Brain pericyte (primary cell): ENCODE data around the gene SEC14L6.

ENCODE experiments used
- DNase-seq: peaks from one replicate; pipeline ENCODE4 v3.0.0-alpha.2; 2012; ENCODE audit warnings: low read depth, low spot score

The SEC14L6 gene

DNA sequence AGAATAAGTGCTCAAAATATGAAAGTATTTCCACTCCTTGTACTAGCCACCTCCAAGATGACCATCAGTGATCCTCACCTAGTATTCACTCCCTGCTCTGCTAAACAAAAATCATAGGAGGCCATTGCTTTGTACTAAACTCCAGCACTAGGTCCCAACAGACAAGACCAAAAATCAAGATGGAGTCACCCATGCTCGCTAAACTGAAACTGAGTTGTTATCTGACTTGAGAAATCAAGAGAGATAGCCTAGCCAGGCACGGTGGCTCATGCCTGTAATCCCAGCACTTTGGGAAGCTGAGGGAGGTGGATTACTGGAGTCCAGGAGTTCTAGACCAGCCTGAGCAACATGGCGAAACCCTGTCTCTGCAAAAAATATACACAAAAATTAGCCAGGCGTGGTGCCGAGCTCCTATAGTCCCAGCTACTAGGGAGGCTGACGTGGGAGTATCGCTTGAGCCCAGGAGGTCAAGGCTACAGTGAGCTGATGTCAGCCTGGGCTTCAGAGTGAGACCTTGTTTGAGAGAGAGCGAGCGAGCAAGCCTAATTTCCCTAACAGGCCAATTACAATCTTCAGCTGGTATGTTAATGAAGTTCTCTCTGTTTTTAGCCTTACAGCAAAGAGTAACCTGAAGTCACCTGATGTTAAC is 9.3 kb downstream of the SEC14L6 start:
- DNase-seq: no peak

DNA sequence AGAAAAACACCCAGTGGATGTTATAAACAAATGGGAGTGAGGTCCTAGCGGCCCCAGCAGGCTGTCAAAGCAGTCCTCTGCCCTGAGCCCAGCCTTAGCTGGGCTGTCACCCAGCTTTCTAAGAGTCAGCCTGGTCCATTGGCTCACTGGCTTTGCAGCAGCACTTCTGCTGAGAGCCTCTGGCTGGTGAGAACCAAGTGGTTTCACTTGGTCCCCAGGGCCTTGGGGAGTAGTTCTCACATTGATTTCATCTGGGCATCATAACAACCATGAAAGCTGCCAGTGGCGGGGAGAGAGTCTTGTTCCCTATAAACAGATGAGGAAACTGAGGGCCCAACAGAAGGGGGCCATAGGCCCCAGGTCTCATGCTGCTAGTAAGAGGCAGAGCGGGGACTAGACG is 11.4 kb downstream of the SEC14L6 start:
- DNase-seq: no peak

DNA sequence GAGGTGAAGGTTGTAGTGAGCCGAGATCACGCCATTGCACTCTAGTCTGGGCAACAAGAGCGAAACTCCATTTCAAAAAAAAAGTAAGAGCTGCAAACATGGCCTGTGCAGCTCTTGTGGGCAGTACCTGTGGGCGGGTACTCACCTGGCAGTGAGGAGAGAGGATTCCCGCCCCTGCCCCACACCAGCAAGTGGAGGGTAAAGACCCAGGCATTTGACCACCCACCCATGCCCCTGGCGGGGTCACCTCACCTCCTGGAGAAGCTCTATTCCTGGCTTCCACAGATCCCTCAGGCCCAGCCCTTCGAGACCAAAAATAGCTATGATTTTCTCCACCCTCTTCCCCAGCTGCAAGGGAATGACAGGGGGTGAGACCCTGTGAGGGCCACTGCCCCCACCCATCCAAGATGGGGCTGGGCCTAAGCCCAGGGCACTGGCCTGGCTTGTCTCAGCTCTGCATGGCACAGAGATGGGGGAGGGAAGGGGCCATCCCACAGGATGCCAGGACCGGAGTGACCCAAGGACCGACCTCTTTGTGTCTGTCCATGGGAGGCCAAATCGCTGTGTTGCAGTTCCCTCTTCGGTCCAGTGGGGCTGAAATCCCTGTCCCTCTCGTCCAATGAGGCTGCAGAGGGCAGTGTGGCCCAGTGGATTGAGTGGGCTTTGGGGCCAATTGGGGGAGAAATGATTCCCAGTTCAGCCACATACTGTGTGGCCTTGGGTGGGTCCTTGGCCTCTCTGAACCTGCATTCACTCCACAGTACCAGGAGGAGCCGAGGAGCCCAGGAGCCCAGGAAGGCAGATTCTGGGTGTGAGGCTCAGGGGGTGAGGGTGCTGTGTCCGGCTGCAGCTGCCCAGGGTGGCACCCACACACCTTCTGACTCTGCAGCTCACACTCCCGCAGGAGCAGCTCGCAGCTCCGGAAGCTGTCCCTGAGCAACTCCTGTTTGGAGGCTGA is 14.6 kb downstream of the SEC14L6 start:
- DNase-seq: no peak

DNA sequence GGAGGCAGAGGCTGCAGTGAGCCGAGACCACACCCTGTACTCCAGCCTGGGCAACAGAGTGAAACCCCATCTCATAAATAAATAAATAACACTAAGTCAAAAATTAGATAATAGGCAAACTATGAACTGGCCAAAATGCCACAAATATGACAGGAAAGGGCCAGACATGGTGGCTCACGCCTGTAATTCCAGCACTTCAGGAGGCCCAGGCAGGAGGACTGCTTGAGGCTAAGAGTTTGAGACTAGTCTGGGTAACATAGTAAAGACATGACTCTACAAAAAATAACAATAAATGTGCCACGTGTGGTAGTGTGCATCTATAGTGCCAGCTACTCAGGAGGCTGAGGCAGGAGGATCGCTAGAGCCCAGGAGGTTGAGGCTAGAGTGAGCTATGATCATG is 19.9 kb downstream of the SEC14L6 start:
- DNase-seq: no peak

DNA sequence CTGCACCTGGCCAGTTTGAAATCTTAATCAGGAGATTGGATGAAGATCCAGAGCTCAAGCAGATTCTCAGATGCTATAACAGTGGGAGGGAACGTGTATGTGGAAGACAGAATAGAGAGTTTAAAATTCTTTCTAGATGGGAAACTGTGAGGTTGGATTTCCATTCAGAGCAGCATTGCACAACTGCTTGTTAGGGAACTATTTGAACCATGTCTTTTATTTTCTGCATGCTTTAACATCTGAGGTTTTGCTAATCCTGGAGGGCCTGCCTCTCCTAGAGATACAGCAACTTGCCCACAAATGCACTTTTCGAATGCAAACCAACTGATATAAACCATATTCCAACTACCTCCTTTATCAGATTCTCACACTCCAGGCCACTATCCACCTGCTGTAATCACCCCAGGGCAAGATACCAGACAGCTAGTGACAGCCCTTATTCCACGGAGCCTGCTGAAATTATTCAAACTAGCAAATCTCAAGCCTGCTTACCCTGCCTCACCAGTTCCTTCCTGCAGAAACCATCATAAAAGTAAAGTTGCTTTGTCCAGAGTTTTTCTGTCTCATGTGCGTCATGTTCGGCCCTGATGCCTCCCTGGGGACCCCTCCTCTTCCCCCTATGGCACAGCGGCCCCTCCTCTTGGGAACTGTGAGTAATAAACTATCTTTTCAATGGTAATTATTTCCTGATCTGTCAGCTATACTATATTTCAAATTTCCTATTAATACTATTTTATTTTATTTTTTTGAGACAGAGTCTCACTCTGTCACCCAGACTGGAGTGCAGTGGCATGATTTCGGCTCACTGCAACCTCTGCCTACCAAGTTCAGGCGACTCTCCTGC is 22.7 kb downstream of the SEC14L6 start:
- DNase-seq: no peak

DNA sequence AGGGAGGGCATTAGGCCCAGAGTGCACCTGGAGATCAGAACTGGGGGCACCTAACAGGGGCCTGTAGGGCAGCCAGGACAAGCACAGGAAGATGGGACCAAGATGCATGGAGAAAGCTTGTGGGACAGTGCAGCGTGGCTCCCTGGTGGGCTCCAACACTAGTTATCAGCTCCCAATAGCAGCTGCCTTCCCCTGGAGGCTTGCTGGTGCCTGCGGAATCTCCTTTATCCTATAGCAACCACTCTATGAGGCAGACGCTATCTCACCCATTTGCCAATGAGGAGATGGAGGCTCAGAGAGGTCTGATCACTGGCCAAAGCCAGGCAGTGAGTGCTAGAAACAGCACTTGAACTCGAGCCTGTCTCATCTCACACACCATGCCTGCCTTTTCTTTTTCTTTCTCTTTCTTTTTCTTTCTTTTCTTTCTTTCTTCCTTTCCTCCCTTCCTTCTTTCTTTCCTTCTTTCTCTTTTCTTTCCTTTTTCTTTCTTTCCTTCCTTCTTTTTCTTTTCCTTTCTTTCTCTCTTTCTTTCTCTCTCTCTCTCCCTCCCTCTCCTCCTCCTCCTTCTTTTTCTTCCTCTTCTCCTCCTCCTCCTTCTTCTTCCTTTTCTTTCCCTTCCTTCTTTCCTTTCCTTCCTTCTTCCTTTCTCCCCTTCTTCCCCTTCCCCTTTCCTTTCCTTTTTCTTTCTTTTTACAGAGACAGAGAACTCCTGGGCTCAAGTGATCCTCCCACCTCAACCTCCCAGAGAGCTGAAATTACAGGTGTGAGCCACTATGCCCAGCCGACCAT is 25.0 kb downstream of the SEC14L6 start:
- DNase-seq: no peak

DNA sequence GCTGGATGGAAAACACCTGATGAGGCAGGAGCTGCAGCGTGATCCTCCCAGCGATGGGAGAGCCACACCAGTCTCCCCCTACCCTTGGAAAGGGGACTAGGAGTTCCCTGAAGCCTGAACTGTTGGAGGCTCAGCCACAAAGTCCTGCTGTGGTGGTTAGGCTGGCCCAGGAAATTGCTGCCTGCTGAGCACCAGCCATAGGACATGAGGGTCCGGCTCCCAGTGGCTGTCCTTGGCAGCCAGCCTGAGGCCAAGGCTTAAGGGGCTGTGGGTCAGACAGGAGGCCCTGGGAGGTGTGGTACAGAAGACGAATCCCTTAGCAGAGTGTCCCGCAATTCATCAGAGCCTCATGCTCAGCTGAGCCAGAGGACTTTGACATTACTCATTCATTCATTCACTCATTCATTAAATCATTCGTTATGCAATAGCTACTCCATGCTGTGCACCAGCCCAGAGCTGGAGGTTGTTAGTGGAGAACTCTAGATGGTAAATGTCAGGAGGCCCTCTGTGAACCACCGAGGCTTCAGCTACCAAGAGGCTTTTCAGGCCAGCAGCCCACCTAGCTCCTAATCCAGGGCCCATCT is 26.6 kb downstream of the SEC14L6 start:
- no peak for DNase-seq

DNA sequence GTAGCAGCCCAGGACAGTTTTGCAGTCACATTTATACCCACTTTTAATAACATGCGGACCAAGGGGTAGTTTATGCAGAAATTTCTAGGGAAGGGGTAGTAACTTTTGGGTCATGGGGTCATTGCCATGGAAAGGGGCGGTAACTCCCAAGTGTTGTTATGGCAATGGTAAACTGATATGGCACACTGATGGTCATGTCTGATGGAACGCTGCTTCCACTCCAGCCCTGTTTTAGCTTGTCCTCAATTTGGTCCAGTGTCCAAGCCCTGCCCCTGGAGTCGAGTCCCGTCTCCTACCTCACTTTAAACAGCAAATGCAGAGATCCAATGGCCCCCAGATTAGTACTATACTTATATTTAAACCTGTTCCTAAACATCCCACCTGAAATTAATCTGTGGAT is 29.8 kb downstream of the SEC14L6 start:
- DNase-seq: no peak

DNA sequence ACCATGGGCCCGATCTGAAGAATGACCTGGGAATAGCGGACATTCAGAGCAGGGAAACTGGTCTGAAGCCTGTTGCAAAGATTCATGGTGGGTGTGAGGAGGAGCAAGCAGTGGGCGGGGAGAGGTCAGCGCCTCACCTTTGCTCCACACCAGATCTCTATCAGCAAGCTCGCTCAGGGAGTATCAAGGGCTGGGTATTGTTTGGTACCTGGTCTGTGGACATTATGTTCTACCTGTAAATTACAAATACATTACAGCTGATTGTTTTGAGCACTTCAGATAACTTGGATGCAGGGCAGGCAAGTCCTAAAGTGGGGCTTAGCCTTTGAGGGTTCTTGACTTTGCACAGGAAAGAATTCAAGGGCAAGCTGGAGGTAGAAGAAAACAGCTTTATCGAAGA is 30.3 kb downstream of the SEC14L6 start:
- DNase-seq: no peak

DNA sequence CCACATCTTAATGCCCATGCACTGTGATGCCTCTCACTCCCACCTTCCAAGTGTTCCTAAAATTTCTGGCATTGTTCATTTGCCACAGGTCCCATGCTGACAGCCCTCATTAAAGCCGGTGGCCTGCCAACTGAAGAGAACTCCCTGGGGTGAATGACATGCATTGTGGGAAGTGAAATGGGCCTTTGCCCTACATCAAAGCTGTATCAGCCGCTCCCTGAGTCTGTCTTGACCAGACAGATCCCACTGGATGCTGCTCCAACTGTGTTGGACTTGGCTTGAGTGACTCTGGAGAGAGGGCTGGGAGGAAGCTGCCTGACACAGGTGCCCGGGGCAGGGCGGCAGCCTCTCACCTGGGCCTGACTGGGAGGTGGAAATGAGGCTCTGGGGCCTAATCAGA is 32.3 kb downstream of the SEC14L6 start:
- DNase-seq: no peak

DNA sequence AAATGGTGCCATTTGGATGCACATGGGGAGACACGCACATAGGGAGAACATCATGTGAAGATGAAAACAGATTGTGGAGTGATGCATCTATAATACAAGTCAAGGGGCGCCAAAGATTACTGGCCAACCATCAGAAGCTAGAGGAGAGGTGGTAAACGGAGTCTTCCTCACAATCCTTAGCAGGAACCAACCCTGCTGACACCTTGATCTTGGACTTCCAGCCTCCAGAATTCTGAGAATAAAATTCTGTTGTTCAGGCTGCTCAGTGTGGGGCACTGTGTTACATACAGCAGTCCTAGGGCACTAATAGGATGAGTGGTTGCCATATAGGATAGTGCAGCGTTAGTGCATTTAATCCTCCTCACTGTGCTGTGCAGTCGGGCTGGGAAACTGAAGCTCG is 33.1 kb downstream of the SEC14L6 start:
- DNase-seq: no peak

DNA sequence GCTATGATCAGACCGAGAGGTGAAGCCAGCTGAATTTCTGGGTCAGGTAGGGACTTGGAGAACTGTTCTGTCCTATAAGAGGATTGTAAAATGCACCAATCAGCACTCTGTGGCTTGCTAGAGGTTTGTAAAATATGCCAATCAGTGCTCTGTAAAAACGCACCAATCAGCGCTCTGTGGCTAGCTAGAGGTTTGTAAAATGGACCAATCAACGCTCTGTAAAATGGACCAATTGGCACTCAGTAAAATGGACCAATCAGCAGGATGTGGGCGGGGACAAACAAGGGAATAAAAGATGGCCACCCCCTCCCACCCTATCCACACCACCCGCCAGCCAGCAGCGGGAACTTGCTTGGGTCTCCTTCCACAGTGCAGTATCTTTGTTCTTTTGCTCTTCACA is 34.6 kb downstream of the SEC14L6 start:
- no peak for DNase-seq

DNA sequence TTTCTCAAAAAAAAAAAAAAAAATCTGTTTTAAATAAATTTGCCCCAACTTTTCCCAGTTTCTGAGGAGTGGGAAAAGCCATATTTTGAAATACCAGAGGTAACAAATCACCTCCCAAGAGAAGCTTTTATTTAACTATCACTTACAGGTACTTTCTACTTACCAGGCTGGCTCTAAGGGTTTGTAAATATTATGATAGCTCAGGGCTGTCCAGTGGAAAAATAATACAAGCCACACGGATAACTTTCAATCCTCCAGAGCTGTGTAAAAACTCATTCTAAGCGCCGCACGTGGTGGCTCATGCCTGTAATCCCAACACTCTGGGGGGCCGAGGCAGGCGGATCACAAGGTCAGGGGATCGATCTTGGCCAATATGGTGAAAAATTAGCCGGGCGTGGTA is 35.4 kb downstream of the SEC14L6 start:
- no peak for DNase-seq

DNA sequence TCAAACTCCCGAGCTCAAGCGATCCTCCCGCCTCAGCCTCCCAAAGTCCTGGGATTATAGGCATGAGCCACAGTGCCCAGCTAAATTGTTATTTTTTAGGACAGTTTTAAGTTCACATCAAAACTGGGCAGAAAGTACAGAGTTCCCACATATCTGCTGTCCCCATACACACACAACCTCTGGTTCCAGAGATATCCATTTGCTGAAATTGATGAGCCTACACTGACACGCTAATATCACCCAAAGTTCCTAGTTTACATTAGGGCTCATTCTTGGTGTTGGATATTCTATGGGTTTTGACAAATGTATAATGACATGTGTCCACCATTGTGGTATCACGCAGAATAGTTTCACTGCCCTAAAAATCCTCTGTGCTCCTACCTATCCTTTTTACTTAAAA is 38.3 kb downstream of the SEC14L6 start:
- no peak for DNase-seq

DNA sequence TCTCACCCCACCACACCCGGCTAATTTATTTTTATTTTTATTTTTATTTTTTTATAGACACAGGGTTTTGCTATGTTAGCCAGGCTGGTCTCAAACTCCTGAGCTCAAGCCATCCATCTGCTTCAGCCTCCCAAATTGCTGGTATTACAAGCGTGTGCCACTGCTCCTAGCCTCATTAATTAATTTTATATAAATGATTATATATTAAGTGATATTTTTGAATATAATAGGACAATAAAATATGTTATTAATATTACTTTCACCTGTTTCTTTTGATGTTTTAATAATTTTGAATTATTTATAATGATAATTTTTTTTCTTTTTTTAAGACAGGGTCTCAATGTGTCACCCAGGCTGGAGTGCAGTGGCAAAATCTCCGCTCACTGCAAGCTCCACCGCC is 38.9 kb downstream of the SEC14L6 start:
- DNase-seq: no peak

DNA sequence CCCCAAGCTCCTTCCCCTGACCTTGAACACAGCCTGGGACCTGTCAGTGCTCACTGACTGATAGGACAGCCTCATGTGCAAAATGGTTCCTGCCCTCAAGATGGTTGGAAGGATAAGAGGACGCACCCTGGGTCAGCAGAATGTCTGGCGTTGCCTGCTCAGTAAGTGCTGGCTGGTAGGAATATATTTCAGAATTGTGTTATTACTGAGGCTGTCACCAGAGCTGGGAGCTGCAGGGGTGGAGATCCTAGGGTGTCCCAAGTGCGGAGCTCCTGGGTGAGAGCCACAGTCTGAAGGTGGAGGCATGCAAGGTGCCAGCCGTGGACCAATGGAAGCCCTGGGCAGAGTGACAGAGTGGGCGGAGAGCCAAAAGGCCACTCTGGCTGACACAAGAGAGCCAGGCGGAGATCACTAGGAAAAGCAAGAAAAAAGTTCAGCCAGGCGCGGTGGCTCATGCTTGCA is 40.0 kb downstream of the SEC14L6 start:
- no peak for DNase-seq

DNA sequence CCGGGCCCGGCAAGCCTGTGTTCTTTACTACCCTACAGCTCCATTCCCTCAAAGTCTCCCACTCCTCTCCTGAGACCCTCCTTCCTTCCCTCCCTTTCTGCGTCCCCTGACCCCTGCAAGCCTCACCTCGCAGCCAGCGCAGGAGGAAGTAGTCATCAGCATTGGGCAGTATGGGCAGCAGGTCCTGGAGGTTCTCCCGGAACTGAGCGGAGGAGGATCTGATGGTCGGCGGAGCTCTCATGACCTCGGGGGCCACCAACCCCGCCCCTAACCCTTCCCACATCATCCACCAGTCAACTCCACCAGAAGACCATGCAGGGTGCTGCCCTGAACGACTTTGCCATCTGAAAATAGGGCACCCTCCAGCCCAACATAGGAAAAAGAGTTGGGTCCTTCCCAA is 43.0 kb downstream of the SEC14L6 start:
- no peak for DNase-seq

DNA sequence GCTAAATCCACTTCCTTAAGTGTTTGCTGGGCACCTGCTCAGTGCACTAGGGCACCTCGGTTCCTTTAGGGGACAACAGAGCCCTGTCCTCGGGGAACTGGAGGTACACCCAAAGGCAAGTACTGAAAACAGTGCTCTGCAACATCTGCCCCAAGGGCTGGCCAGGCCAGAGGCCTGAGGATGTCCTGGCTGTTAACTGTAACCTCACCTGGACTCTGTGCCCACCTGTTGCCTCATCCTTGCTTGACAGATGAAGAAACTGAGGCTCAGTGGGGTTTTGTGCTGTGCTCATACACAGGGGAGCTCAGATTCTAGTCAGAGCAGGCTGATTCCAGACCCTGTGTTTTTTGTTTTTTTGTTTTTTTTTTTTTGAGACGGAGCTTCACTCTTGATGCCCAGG is 43.6 kb downstream of the SEC14L6 start:
- DNase-seq: no peak

DNA sequence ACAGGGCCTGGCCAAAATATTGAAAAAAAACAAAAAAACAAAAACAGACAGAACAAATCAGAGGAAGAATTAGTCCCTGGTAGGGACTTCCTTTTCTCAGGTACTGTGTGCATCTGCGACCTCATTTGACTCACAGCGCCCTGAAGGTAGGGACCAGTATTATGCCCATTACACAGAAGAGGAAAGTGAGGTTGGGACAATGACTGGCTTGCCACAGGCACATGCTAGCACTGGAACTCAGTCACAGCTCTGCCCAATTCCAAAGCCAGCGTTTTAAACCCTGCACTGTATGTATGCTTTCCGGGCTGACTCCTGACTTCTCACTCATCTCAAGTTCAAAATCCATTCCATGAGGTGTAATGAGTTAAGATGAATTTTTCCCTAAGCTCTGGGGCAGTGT is 44.4 kb downstream of the SEC14L6 start:
- no peak for DNase-seq

DNA sequence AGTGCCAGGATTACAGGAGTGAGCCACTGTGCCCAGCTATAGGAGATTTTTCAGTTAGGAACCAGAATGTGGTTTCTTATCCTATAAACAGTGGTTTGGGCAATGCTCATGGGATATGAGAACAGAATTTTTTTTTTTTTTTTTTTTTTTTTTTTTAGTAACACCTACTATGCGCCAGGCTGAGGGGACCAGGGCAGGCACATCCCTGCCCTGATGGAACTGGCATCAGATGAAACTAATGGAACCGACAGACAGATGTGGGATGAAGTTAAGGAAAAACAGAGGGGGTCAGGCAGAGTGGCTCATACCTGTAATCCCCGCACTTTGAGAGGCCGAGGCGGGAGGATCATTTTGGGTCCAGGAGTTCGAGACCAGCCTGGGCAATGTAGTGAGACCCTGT is 45.9 kb downstream of the SEC14L6 start:
- no peak for DNase-seq
